ENCODE results near the gene SF3B2.
"Not testable (repeated sequence)": the region's sequence is repeated elsewhere in the genome, so short reads cannot be mapped to it uniquely, and the experiment has no call there.

SF3B2 gene

GRCh38 chr11:66106786-66107599, 54.8 kb downstream of the SF3B2 start:
- DNase-seq (ENCODE audit: low read depth in 3 of 3), result peak in 1 of 3 experiments; percentile 23

DNA sequence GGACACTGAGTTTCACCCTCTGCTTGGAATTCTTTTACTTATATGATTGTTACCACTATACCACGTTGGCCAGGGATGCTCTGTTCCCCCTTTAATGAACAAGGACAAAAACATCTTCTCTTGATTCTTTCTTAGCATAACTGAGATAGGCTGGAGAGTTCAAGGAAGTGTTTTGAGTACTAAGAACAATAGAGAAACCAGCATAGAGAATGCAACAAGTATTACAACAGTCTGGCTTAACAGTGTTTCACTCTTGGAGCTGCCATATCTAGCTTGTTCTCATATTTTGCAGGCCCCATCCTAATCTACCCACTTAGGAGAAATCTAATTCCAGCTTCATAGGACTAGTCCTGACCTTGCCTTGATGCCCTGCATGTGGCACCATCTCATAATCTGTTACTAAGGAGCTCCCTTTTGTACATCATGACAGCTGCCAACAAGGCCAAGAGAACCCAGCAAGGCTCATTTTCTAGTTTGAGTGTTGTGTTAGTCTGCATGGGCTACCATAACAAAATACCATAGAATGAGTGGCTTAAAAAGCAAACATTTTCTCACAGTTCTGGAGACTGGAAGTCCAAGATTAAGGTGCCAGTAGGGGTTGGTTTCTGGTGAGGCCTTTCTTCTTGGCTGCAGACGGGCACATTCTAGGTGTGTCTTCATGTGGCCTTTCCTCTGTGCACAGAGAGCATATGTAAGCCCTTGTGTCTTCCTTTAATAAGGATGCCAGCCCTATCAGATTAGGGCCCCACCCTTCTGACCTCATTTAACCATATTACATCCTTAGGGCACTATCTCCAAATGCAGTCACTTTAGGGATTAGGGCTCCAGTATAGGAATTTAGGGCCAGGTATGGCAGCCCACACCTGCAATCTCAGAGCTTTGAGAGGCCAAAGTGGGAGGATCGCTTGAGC, 55.7 kb downstream of the SF3B2 start:
- DNase-seq (ENCODE audit: low read depth in 3 of 3), result no peak

- no peak for DNase-seq (ENCODE audit: low read depth in 3 of 3)
These were observed 57.1 kb downstream of the SF3B2 start for GRCh38 chr11:66109294-66109693.

DNA sequence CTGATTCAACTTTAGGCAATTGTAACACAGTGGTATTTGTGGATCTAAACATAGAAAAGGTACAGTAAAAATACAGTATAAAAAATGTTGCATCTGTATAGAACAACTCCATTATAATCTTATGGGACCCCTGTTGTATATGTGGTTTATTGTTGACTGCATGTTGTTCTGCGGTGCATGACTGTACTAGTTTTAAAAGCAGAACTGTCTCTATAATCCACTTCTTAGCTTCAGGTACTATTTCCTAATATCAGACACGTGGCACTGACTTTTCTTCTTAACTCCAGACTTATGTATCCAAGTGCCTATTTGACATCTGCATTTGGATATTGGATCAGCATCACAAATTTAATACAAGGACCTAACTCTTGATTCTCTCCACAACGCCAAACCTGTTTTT, 59.0 kb downstream of the SF3B2 start:
- DNase-seq (ENCODE audit: low read depth in 3 of 3), result no peak

- no peak for DNase-seq (ENCODE audit: low read depth in 3 of 3)
These were observed 59.9 kb downstream of the SF3B2 start for GRCh38 chr11:66112041-66112491.

GRCh38 chr11:66112601-66113499, 60.7 kb downstream of the SF3B2 start:
- DNase-seq (ENCODE audit: low read depth in 3 of 3), result no peak

GRCh38 chr11:66114957-66115356, 62.8 kb downstream of the SF3B2 start:
- DNase-seq (ENCODE audit: low read depth in 3 of 3), result not testable (repeated sequence)

GRCh38 chr11:66115638-66116301, 63.6 kb downstream of the SF3B2 start:
- no peak for DNase-seq (ENCODE audit: low read depth in 3 of 3)

DNA sequence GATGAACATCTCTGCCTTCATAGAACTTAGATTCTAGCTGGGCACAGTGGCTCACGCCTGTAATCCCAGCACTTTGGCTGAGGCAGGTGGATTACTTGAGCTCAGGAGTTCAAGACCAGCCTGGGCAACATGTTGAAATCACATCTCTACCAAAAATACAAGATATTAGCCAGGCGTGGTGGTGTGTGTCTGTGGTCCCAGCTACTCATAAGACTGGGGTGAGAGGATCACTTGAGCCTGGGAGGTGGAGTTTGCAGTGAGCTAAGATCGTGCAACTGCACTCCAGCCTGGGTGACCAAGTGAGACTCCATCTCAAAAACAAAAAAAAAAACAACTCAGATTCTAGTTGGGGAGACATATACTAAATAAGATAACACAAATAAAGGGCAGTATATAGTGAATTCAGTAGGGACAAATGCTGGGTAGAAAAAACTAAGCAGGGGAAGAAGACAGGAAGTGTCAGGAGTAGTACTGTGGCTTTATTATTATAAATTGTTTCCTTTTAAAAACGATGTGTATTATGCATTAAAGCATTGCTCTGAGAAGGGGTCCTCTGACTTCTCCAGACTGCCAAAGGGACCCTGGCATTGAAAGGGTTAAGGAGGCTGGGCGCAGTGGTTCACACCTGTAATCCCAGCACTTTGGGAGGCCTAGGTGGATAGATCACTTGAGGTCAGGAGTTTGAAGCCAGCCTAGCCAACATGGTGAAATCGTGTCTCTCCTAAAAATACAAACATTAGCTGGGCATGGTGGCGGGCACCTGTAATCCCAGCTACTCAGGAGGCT, 64.6 kb downstream of the SF3B2 start:
- DNase-seq (ENCODE audit: low read depth in 3 of 3), result no peak

GRCh38 chr11:66118847-66119246, 66.7 kb downstream of the SF3B2 start:
- no peak for DNase-seq (ENCODE audit: low read depth in 3 of 3)

Data from stimulated activated CD4-positive, alpha-beta T cell treated with anti-CD3 and anti-CD28 coated beads, TNF-alpha, amount 100 ng/mL, for 24 hours (primary cell).